Fibroblast of mammary gland (primary cell): Measurements from ENCODE around the gene SNTG2.

ENCODE experiments used
- DNase-seq: peaks from one replicate; pipeline ENCODE4 v3.0.0-alpha.2; 2010; ENCODE audit warnings: low read depth
- H3K4me3 ChIP-seq: 2 replicates; pipeline ENCODE4 v1.5.1; 2011; ENCODE audit warnings: low read depth, mild to moderate bottlenecking, low read length, moderate library complexity; ENCODE audit not compliant: control insufficient read depth
- CTCF ChIP-seq: conservative IDR thresholded peaks from 2 replicates; pipeline ENCODE4 v1.5.1; 2011; ENCODE audit warnings: low read depth, low read length, inconsistent platforms; ENCODE audit not compliant: control insufficient read depth, insufficient read depth

The SNTG2 gene

GRCh38 chr2:920573-920972 lies 30.1 kb upstream of the SNTG2 start:
- no peak for TF ChIP-seq CTCF
- no peak overlapping the region for H3K4me3 ChIP-seq

GRCh38 chr2:920999-921398 lies 29.6 kb upstream of the SNTG2 start:
- H3K4me3 ChIP-seq = no peak overlapping the region
- no peak for DNase-seq
- TF ChIP-seq CTCF = no peak

More at GRCh38 chr2:920573-920972, 30.1 kb upstream of the SNTG2 start:
- no peak for DNase-seq

- DNase-seq = no peak
- H3K4me3 ChIP-seq = no peak overlapping the region
- TF ChIP-seq CTCF = no peak
Observed at GRCh38 chr2:922185-922584, 28.5 kb upstream of the SNTG2 start.

- DNase-seq = no peak
- H3K4me3 ChIP-seq = no peak overlapping the region
- no peak for TF ChIP-seq CTCF
Observed at GRCh38 chr2:923832-924601, 26.6 kb upstream of the SNTG2 start.

GRCh38 chr2:924701-925100 lies 25.9 kb upstream of the SNTG2 start:
- TF ChIP-seq CTCF = no peak
- H3K4me3 ChIP-seq = no peak overlapping the region
- no peak for DNase-seq

GRCh38 chr2:925309-925708 lies 25.3 kb upstream of the SNTG2 start:
- no peak for TF ChIP-seq CTCF
- H3K4me3 ChIP-seq = no peak overlapping the region
- no peak for DNase-seq
